Gastrocnemius medialis (tissue), 4 donors: Measurements from ENCODE around the gene GALNT9.

Source experiments
- POLR2A ChIP-seq, 2 donors: fragments of 450-650 bp; IDR thresholded peaks; one replicate each; pipeline ENCODE4 v1.6.1; 2017; ENCODE audit warnings: antibody characterized with exemption in 2 of 2, mild to moderate bottlenecking in 2 of 2, moderate library complexity in 2 of 2
- TF ChIP-seq, protein P1 (sequence below), 5 experiments: fragments of 450-650 bp in 3 of 5; fragments of 200-600 bp in 2 of 5; sonication (generic) in 2 of 5; IDR thresholded peaks in 4 of 5; conservative IDR thresholded peaks in 1 of 5; 1 replicate in 4 of 5; 2 replicates in 1 of 5; pipeline ENCODE4 v1.5.1; 2016 to 2019; ENCODE audit warnings: antibody characterized with exemption in 5 of 5, mild to moderate bottlenecking in 3 of 5, moderate library complexity in 3 of 5

GRCh38 chr12:132272711-132273110 lies 56.7 kb downstream of the GALNT9 start:
- TF ChIP-seq, protein P1, sequence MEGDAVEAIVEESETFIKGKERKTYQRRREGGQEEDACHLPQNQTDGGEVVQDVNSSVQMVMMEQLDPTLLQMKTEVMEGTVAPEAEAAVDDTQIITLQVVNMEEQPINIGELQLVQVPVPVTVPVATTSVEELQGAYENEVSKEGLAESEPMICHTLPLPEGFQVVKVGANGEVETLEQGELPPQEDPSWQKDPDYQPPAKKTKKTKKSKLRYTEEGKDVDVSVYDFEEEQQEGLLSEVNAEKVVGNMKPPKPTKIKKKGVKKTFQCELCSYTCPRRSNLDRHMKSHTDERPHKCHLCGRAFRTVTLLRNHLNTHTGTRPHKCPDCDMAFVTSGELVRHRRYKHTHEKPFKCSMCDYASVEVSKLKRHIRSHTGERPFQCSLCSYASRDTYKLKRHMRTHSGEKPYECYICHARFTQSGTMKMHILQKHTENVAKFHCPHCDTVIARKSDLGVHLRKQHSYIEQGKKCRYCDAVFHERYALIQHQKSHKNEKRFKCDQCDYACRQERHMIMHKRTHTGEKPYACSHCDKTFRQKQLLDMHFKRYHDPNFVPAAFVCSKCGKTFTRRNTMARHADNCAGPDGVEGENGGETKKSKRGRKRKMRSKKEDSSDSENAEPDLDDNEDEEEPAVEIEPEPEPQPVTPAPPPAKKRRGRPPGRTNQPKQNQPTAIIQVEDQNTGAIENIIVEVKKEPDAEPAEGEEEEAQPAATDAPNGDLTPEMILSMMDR (IDR thresholded peaks at IDR 0.05 in 4 of 5, conservative IDR thresholded peaks at IDR 0.05 in 1 of 5), result no peak
- TF ChIP-seq POLR2A (IDR thresholded peaks at IDR 0.05), result no peak
